GM12878 (cell line): ENCODE measurements around the gene RIC3. TPM values are rescaled to one million over a fixed set of nuclear protein-coding genes. Genes with fewer than 3 reads are reported as not detected.

ENCODE experiments used
- ATAC-seq: fragments of 200-7000 bp; cut with Tn5 transposase; 3 replicates; pipeline ENCODE4 v1.9.1; 2020; ENCODE audit warnings: mild to moderate bottlenecking, moderate library complexity
- BruUV-seq: library from RNA; stranded (reverse); fragments of 400-500 nt; replicated peaks from 2 replicates; lab custom pipeline; 2021; lab: Mats Ljungman, UMichigan
- CTCF ChIA-PET: fragments of 300-600 bp; sonication (Branson Sonifier 250); formaldehyde crosslinking; extraction: SDS; loops from one replicate; lab custom pipeline; 2021; ENCODE audit warnings: inconsistent platforms; lab: Yijun Ruan, JAX
- POLR2A ChIA-PET: fragments of 350-600 bp; formaldehyde crosslinking; extraction: SDS; loops from one replicate; lab custom pipeline; 2021; ENCODE audit warnings: inconsistent platforms; lab: Charles Lee
- RAD21 ChIA-PET: fragments of 300-600 bp; sonication (Branson Sonifier 250); formaldehyde crosslinking; loops from one replicate; lab custom pipeline; 2023; ENCODE audit warnings: antibody characterized with exemption; ENCODE audit not compliant: unreplicated experiment; lab: Charles Lee
- SMC1A ChIA-PET: fragments of 300-600 bp; sonication (Branson Sonifier 250); formaldehyde crosslinking; loops from one replicate; lab custom pipeline; 2023; ENCODE audit not compliant: unreplicated experiment, uncharacterized antibody; lab: Charles Lee
- DNase-seq: peaks from one replicate; pipeline ENCODE4 v3.0.0-alpha.2; 2011; ENCODE audit warnings: low read depth, low spot score
- FAIRE-seq: peaks from 3 replicates; lab custom pipeline; 2011; peaks lifted over from hg19 to GRCh38; lab: Jason Lieb, UNC
- H2AFZ ChIP-seq: 2 replicates; pipeline ENCODE4 v1.6.0; 2011; ENCODE audit warnings: low read depth, low read length, control low read depth; ENCODE audit not compliant: control insufficient read depth
- H3K27ac ChIP-seq: 2 replicates; pipeline ENCODE4 v1.5.1; 2011; ENCODE audit warnings: control low read depth; ENCODE audit not compliant: control insufficient read depth, insufficient read depth
- H3K27me3 ChIP-seq, 2 experiments: replicated peaks in 1 of 2; 2 replicates each; pipeline versions ENCODE4 v1.6.0 to v1.6.1; 2011; ENCODE audit warnings: low read length in 1 of 2; ENCODE audit not compliant: control insufficient read depth in 2 of 2, insufficient read depth in 2 of 2
- H3K36me3 ChIP-seq, 2 experiments: 2 replicates each; pipeline ENCODE4 v1.5.1; 2011; ENCODE audit warnings: low read length in 1 of 2; ENCODE audit not compliant: control insufficient read depth in 2 of 2, insufficient read depth in 2 of 2
- H3K4me1 ChIP-seq: 2 replicates; pipeline ENCODE4 v1.6.1; 2011; ENCODE audit warnings: mild to moderate bottlenecking, low read length, moderate library complexity, mixed read lengths; ENCODE audit not compliant: control insufficient read depth, insufficient read depth
- H3K4me2 ChIP-seq: 2 replicates; pipeline ENCODE4 v1.6.0; 2011; ENCODE audit warnings: control low read depth; ENCODE audit not compliant: control insufficient read depth, insufficient read depth
- H3K4me3 ChIP-seq: fragments of 200-600 bp; sonication (generic); 2 replicates; pipeline ENCODE4 v1.5.1; 2016
- H3K79me2 ChIP-seq: 2 replicates; pipeline ENCODE4 v1.6.0; 2011; ENCODE audit warnings: low read length; ENCODE audit not compliant: control insufficient read depth, insufficient read depth
- H3K9ac ChIP-seq: 2 replicates; pipeline ENCODE4 v1.8.0; 2011; ENCODE audit warnings: low read length, control low read depth, mixed read lengths; ENCODE audit not compliant: control insufficient read depth, insufficient read depth
- H3K9me3 ChIP-seq: replicated peaks from 3 replicates; pipeline ENCODE4 v1.5.1; 2011; ENCODE audit warnings: mild to moderate bottlenecking, low read length; ENCODE audit not compliant: control insufficient read depth, insufficient read depth
- H4K20me1 ChIP-seq: 2 replicates; pipeline ENCODE4 v1.6.0; 2011; ENCODE audit not compliant: control insufficient read depth, insufficient read depth
- CHD2 ChIP-seq: IDR thresholded peaks from 2 replicates; pipeline ENCODE4 v1.6.1; 2011; ENCODE audit warnings: low read depth, low read length, improper control_type of control experiment, borderline replicate concordance
- ESRRA ChIP-seq: IDR thresholded peaks from 2 replicates; pipeline ENCODE4 v1.6.1; 2012; ENCODE audit warnings: mild to moderate bottlenecking, low read length, improper control_type of control experiment
- KLF5 ChIP-seq: fragments of 450-650 bp; IDR thresholded peaks from 2 replicates; pipeline ENCODE4 v1.6.1; 2014; ENCODE audit warnings: mild to moderate bottlenecking; ENCODE audit not compliant: partially characterized antibody
- MEF2A ChIP-seq: IDR thresholded peaks from 2 replicates; pipeline ENCODE4 v1.6.1; 2011; ENCODE audit warnings: low read depth, mild to moderate bottlenecking, low read length, moderate library complexity; ENCODE audit not compliant: insufficient read depth
- NR2F1 ChIP-seq: fragments of 450-650 bp; conservative IDR thresholded peaks from 2 replicates; pipeline ENCODE4 v1.6.1; 2017; ENCODE audit warnings: mild to moderate bottlenecking
- NRF1 ChIP-seq: conservative IDR thresholded peaks from 2 replicates; pipeline ENCODE4 v1.6.1; 2011; ENCODE audit warnings: mild to moderate bottlenecking, low read depth, low read length, improper control_type of control experiment
- PAX5 ChIP-seq: IDR thresholded peaks from 2 replicates; pipeline ENCODE4 v1.6.1; 2011; ENCODE audit warnings: low read depth, low read length, borderline replicate concordance
- STAT1 ChIP-seq: fragments of 450-650 bp; conservative IDR thresholded peaks from 2 replicates; pipeline ENCODE4 v1.6.1; 2014; ENCODE audit warnings: antibody characterized with exemption, mild to moderate bottlenecking
- SUZ12 ChIP-seq: fragments of 200-600 bp; sonication (generic); IDR thresholded peaks from one replicate; pipeline ENCODE4 v1.6.1; 2018; ENCODE audit warnings: antibody characterized with exemption, mild to moderate bottlenecking; ENCODE audit not compliant: unreplicated experiment
- ZBTB40 ChIP-seq: fragments of 450-650 bp; IDR thresholded peaks from 2 replicates; pipeline ENCODE4 v1.6.1; 2016; ENCODE audit warnings: mild to moderate bottlenecking, moderate library complexity, borderline replicate concordance
- ZNF24 ChIP-seq: fragments of 450-650 bp; IDR thresholded peaks from 2 replicates; pipeline ENCODE4 v1.6.1; 2017; ENCODE audit warnings: antibody characterized with exemption, mild to moderate bottlenecking
- ZNF274 ChIP-seq: IDR thresholded peaks from one replicate; pipeline ENCODE4 v1.8.0; 2011; ENCODE audit not compliant: insufficient read length, insufficient read depth
- ZNF622 ChIP-seq: fragments of 450-650 bp; IDR thresholded peaks from 2 replicates; pipeline ENCODE4 v1.6.1; 2017; ENCODE audit warnings: mild to moderate bottlenecking, inconsistent platforms
- ZSCAN29 ChIP-seq: fragments of 450-650 bp; IDR thresholded peaks from 2 replicates; pipeline ENCODE4 v1.6.1; 2017; ENCODE audit warnings: mild to moderate bottlenecking, moderate library complexity
- WGBS: methylation state at CpG from one replicate; pipeline ENCODE4 v1.1.6; 2016; ENCODE audit warnings: low lambda C conversion rate; ENCODE audit not compliant: insufficient replicate concordance, insufficient coverage; ENCODE audit errors: missing lambda C conversion rate; 5-methylcytosine and 5-hydroxymethylcytosine counted together
- in situ Hi-C: fragments of 300-500 bp; cut with MboI; formaldehyde crosslinking; loops from 9 replicates; pipeline ENCODE4 v1.14.3; 2018; ENCODE audit warnings: mixed read lengths
- intact Hi-C: fragments of 100-400 bp; cut with micrococcal nuclease; formaldehyde crosslinking; loops from one replicate; pipeline ENCODE4 v1.14.2; 2022; ENCODE audit not compliant: unreplicated experiment
- polyA plus RNA-seq, 11 experiments: library from polyadenylated mRNA; depleted of rRNA in 4 of 11; unstranded in 6 of 11; stranded (reverse) in 5 of 11; fragments of >200 nt; fragmentation: Nextera tagmentation in 4 of 11; fragmentation: Illumina TruSeq in 1 of 11; extraction: Ambion mirVana in 4 of 11; extraction: Trizol in 1 of 11; gene quantifications; 1 replicate in 1 of 11; 2 replicates in 10 of 11; pipeline versions ENCODE4 v1.2.1 to v1.2.3, GENCODE V29; 2011 to 2016; ENCODE audit warnings: inconsistent platforms in 2 of 11, missing spikeins in 2 of 11, low read depth in 1 of 11
- total RNA-seq, 4 experiments: library from RNA; depleted of rRNA in 3 of 4; stranded (reverse); fragments of >200 nt in 3 of 4; fragmentation: Illumina TruSeq in 1 of 4; extraction: Trizol in 1 of 4; gene quantifications; 2 replicates each; pipeline versions ENCODE4 v1.2.1 to v1.2.3, GENCODE V29; 2013 to 2021
- TF ChIP-seq, protein P1 (sequence below): IDR thresholded peaks from 2 replicates; pipeline ENCODE4 v1.6.1; 2011; ENCODE audit warnings: low read depth, mild to moderate bottlenecking, low read length, moderate library complexity, borderline replicate concordance; ENCODE audit errors: extremely low read depth
- TF ChIP-seq, protein P2 (sequence below): IDR thresholded peaks from 2 replicates; pipeline ENCODE4 v1.6.1; 2012; ENCODE audit warnings: low read depth, low read length, improper control_type of control experiment

RIC3 gene
- total and polyA plus RNA-seq, 10 of the 15 experiments (the other 5 are each of a cell fraction or from before 2014, with no cell fraction given) = 0.90 to 8.9 (median 2.2) TPM

GRCh38 chr11:8205566-8205965, 36.7 kb upstream of the RIC3 start:
- no TSS peak for BruUV-seq
- H3K9me3 ChIP-seq = no peaks in the 10 kb centered on the region
- H2AFZ ChIP-seq = no peak overlapping the region
- ChIA-PET SMC1A (interaction anchor here (0.7 to 3.6 kb wide), 4 partner anchors 10 to 15 kb away, joined by 3 to 28 read pairs (median 6); no protein-coding TSS in a partner anchor), RAD21 (no interaction called here), POLR2A (no interaction called here), CTCF (interaction anchor here (1.7 to 8.7 kb wide), 3 partner anchors 11 to 389 kb away, joined by 3 to 132 read pairs (median 9); partner anchors contain the start of gene STK33)
- H3K79me2 ChIP-seq = no peaks in the 10 kb centered on the region
- H3K4me3 ChIP-seq = no peak overlapping the region
- peaks cover 0 to 3% of the 10 kb centered on the region in 2 experiments; a peak in 2 of 4 replicates for H3K27me3 ChIP-seq
- no peak for FAIRE-seq
- no peaks in the 10 kb centered on the region for H4K20me1 ChIP-seq
- in situ Hi-C loops = no loop called here
- no peak overlapping the region for H3K27ac ChIP-seq
- 53% methylated on average over 8 of the region's 8 CpGs for WGBS
- TF ChIP-seq CHD2 (no peak), NR2F1 (no peak), PAX5 (no peak), STAT1 (no peak), ZNF24 (no peak), ESRRA (no peak), ZBTB40 (no peak), ZNF274 (no peak), SUZ12 (no peak), NRF1 (no peak), ZNF622 (no peak), KLF5 (no peak), MEF2A (no peak), ZSCAN29 (no peak)
- TF ChIP-seq, protein P1, sequence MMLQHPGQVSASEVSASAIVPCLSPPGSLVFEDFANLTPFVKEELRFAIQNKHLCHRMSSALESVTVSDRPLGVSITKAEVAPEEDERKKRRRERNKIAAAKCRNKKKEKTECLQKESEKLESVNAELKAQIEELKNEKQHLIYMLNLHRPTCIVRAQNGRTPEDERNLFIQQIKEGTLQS = no peak
- TF ChIP-seq, protein P2, sequence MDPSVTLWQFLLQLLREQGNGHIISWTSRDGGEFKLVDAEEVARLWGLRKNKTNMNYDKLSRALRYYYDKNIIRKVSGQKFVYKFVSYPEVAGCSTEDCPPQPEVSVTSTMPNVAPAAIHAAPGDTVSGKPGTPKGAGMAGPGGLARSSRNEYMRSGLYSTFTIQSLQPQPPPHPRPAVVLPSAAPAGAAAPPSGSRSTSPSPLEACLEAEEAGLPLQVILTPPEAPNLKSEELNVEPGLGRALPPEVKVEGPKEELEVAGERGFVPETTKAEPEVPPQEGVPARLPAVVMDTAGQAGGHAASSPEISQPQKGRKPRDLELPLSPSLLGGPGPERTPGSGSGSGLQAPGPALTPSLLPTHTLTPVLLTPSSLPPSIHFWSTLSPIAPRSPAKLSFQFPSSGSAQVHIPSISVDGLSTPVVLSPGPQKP = no peak
- no peak overlapping the region for H3K9ac ChIP-seq
- no peak for ATAC-seq
- no peak overlapping the region for H3K4me2 ChIP-seq
- no peaks in the 10 kb centered on the region for H3K36me3 ChIP-seq
- DNase-seq = no peak
- intact Hi-C loops = loop anchor here (10.0 kb wide), 1 partner anchor 171 kb away; no protein-coding TSS in a partner anchor
- H3K4me1 ChIP-seq = peaks cover 4% of the 10 kb centered on the region; the same call in 1 of the 2 replicates
